GM18868 (cell line): ENCODE data around the gene CLPTM1.
"Not testable (repeated sequence)": the region's sequence is repeated elsewhere in the genome, so short reads cannot be mapped to it uniquely, and the experiment has no call there.

Experiments used
- ATAC-seq: cut with Tn5 transposase; IDR thresholded peaks from one replicate; pipeline ENCODE4 v1.9.1; 2021; ENCODE audit warnings: mild to moderate bottlenecking, moderate library complexity; ENCODE audit not compliant: unreplicated experiment

The CLPTM1 gene

DNA sequence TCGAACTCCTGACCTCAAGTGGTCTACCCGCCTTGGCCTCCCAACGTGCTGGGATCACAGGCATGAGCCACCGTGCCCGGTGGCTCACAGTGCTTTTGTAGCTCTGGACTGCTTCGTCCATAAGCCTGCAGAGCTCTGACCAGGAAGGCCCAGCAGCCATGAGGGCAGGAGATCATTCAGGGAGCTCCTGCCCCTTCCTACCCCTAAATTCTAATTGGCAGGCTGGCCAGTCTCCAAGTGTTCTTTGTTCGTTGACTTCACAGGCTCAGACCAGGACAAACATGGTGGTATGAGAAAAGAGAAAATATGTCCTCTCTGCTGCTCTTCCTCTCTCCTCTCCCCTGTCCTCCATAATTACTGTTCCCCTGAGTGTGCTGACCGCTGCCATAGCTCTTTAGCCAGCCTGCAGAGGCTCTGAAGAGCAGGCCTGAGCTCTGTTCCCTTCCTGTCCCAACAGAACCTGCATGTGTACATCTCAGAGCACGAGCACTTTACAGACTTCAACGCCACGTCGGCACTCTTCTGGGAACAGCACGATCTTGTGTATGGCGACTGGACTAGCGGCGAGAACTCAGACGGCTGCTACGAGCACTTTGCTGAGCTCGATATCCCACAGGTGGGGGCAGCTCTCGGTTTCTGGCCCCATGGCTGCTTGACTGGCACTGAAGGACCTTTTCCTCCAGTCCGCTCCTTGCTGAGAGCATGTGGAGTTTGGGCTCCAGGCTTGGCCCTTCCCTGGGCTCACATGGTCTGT is 19.0 kb downstream of the CLPTM1 start:
- no peak for ATAC-seq

DNA sequence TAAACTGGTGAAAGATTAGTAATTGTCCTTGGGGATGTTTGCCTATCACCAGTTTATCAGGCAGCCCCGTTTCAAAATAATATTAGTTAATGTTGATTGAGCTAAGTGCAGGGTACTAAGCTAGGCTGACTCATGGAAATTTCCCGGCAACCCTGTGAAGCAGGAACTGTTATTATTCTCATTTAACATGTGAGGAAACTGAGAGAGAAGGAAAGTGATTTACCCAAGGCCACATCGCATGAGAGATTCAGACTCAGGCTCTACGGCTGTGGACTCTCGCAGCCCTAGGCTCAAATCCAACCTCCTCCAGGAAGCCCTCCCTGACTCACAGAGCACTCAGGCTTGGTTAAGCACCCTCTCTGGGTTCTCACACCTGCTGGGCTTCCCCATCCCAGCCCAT is 19.7 kb downstream of the CLPTM1 start:
- ATAC-seq: no peak

DNA sequence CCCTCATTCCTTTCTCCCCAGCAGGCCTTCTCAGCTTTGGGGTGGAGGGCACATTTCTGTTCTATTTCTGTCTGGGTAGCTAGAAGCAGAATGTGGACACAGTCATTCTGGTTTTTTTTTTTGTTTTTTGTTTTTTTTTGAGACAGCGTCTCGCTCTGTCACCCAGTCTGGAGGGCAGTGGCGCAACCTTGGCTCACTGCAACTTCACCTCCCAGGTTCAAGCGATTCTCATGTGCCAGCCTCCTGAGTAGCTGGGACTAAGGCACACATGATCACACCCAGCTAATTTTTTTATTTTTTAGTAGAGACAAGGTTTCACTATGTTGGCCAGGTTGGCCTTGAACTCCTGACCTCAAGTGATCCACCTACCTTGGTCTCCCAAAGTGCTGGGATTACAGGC is 20.3 kb downstream of the CLPTM1 start:
- no peak for ATAC-seq

DNA sequence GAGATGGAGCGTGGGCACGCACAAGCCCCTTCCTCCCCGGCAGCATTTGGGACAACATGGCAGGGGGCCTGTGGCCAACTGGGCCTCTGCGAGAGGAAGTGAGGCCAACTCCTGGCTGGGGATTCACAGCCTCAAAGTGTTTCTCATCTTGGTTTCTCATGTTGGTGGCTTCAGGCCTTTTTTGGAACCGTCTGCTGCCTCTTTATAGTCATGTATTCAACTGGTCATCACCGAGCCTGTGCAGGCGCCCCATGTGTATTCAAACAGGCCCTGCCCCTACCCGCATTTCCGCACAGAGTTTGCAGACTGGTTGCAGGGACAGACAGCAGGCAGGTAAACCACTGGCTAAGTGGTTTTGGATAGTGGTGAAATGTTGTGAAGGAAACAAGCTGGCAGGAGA is 28.8 kb downstream of the CLPTM1 start:
- ATAC-seq: no peak

DNA sequence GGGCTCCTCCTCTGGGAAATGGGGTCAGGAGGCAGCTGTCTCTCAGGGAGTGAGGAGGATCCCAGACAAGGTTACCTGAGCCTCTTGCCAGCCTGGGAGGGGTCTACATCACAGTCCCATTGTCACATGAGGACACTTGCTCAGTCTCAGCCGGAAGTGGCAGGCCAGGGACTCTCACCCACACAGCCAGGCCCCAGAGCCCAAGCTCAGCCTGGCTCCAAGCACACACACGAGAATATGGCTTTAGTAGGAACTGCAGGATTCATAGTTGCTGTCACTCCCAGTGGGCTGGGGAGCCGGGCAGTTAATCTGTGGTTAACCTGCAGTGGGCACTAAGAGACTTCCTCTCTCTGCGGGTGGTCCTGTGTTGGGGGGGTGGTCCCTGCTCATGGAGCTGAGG is 30.3 kb downstream of the CLPTM1 start:
- no peak for ATAC-seq

DNA sequence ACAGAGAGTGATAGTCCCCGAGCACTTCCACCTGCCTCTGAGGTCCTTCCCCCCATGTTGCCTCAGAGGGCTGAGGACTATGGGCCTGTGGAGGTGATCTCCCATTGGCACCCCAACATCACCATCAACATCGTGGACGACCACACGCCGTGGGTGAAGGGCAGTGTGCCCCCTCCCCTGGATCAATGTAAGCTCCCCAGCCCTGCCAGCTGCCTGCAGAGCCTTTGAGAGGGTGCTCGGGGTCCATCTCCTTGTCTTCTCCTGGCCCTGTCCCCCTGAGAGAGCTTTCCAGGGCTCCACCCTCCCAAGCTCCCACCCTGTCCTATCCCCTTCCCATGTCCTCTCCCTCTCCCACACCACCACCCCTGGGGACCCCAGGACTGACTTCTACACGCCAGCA is 31.2 kb downstream of the CLPTM1 start:
- no peak for ATAC-seq

DNA sequence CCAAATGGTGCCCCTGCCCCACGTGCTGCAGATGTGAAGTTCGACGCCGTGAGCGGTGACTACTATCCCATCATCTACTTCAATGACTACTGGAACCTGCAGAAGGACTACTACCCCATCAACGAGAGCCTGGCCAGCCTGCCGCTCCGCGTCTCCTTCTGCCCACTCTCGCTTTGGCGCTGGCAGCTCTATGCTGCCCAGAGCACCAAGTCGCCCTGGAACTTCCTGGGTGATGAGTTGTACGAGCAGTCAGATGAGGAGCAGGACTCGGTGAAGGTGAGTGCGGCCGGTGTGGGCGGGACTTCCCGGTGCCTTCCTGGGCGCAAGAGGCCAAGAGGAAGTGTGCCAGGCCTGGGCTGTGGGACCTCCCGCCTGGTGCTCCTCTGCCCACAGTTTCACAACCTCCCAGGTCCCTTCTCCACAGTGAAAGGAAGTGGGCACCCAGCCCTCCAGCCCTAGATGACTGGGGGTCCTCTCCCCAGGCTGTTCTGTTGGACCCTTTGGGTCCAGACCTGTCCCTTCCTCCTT is 32.0 kb downstream of the CLPTM1 start:
- ATAC-seq: no peak

DNA sequence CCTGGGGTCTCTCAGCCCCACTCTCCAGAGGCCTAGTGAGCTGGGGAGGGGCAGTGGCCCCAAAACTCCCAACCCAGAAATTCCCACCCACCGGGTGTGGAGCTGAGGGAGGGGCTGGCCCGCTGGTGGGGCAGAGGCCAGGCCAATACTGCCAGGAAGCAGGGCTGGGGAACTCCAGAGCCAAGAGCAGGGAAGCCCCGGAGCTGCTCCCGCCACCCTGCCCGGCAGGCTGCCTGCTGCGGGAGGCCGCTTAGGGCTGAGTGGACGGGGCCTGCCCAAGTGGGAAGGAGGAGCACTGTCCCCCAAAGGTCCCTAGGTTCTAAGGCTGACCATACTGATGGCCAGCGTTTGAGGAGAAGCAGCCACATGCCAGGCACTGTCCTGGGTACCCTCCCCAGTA is 33.1 kb downstream of the CLPTM1 start:
- no peak for ATAC-seq

DNA sequence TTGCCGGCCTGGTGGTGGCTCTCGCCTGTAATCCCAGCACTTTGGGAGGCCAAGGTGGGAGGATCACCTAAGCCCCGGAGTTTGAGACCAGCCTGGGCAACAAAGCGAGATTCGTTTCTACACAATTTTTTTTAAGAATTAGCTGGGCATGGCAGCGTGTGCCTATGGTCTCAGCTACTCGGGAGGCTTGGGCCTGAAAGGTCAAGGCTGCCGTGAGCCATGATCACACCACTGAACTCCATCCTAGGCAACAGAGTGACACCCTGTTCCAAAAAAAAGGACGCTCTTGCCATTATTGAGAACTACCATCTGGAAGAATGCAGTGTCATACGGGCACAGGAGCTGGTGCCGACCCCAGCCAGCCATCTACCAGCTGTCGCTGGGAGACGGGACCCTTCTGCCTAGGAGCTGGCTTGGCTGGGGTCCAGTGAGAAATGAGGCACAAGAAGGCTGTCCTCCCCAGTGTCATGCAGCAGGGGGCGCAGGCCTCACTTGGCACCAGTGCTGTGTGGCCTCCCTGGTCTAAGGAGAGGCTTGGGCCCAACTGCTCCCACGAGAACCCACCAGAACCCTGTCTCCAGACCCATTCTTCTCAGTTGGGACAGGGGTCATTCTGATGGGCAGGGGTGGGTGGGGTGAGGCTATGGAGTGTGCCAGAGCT is 33.8 kb downstream of the CLPTM1 start:
- ATAC-seq: no peak

DNA sequence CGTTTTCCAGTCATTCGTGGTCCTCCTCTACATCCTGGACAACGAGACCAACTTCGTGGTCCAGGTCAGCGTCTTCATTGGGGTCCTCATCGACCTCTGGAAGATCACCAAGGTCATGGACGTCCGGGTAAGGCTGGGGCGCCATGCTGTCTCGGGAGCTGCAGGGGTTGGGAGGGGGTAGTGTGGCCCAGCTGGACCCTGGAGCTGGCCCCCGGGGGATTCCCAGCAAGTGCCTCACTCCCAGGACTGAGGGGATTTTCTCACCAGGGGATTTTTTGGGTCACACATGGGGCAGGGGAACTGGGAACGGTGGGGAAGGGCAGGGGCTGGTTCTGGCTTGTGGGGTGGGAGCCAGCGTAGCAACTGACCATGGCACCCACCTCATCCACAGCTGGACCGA is 35.3 kb downstream of the CLPTM1 start:
- no peak for ATAC-seq

DNA sequence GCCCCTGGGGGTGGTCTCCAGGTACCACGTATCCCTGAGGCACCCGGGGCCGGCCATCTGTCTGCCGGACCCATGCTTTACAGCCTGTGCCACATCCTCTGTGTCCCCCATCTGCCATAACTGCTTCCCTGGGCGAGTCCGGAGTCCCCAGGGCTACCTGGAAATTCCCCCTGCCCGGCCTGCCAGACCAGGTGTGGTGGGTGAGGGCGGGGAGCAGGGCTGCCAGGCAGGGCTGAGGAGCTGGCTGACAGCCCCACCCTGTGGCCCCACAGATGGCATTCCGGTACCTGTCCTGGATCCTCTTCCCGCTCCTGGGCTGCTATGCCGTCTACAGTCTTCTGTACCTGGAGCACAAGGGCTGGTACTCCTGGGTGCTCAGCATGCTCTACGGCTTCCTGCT is 35.8 kb downstream of the CLPTM1 start:
- no peak for ATAC-seq

DNA sequence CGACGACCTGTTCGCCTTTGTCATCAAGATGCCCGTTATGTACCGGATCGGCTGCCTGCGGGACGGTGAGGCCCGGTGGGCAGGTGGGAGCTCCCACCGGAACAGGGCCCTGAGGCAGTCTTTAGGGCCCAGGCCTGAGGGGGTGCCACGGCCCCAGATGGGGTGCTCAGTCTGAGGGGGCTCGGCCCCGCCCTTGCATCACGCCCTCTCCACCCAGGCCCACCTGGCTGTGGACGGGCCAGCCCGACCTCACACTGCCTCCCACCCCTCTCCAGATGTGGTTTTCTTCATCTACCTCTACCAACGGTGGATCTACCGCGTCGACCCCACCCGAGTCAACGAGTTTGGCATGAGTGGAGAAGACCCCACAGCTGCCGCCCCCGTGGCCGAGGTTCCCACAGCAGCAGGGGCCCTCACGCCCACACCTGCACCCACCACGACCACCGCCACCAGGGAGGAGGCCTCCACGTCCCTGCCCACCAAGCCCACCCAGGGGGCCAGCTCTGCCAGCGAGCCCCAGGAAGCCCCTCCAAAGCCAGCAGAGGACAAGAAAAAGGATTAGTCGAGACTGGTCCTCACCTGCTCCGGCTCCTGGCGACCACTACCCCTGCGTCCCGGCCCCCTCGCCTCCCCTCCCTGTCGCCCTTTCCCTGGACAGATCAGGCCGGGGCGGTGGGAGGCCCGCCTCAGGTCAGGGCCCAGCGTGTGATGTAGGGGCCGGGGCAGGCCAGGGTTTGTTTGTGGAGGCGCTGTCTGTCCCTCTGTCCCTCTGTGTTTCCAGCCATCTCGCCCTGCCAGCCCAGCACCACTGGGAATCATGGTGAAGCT is 37.4 kb downstream of the CLPTM1 start:
- no peak for ATAC-seq

DNA sequence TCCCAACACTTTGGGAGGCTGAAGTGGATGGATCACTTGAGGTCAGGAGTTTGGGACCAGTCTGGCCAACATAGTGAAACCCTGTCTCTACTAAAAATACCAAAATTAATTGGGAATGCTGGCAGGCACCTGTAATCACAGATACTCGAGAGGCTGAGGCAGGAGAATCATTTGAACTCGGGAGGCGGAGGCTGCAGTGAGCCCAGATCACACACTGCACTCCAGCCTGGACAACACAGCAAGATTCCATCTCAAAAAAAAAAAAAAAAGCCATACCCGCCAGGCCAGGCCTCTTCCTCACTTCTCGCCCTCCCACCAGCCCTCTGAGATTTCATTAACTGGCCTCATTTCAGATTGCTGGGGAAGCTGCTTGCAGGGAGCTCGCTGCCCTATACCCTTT is 38.3 kb downstream of the CLPTM1 start:
- ATAC-seq: no peak

DNA sequence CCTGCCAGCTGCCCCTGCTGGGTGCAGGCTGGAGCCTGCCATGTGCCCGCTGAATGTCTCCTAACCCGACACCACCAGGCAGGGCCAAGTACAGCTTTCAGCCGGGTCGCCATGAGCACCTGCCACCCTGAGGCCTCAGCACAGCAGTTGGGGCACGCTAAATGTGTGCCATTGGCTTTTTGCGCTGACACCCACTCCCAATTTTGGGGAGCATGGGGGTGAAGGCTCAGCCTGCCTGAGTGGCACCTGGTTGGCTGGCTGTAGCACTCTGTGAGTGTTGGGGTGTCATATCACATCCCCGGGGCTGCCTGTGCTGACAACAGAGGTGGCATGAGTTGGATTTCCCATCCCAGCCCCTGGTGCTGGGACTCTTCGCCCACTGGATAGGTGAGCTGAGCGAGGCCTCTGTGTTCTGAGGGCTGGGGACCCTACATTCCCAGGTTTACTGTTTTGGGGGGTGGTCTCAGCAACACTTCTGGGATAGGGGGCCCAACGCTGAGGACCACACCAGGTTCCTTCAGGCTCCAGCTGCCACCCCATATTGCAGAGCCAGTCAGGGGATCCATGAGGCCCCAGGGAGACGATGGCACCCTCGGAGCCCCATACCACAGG is 38.9 kb downstream of the CLPTM1 start:
- ATAC-seq: no peak

DNA sequence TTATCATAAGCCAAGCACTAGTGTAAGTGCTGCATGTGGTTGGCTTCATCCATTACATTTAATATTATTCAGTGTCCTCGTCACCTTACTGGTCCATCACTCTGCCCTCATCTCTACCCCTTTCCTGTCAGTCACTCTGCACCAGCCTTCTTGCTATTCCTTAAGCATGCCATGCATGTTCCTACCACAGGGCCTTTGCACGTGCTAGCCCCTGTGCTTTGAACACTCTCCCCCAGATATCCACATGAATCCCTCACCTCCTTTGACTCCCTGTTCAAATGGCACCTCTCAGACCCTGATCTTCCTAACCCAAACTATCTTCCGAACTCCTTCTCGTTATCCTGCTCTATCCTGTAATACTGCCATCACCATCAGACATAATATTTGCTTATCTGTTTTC is 42.8 kb downstream of the CLPTM1 start:
- ATAC-seq: no peak

DNA sequence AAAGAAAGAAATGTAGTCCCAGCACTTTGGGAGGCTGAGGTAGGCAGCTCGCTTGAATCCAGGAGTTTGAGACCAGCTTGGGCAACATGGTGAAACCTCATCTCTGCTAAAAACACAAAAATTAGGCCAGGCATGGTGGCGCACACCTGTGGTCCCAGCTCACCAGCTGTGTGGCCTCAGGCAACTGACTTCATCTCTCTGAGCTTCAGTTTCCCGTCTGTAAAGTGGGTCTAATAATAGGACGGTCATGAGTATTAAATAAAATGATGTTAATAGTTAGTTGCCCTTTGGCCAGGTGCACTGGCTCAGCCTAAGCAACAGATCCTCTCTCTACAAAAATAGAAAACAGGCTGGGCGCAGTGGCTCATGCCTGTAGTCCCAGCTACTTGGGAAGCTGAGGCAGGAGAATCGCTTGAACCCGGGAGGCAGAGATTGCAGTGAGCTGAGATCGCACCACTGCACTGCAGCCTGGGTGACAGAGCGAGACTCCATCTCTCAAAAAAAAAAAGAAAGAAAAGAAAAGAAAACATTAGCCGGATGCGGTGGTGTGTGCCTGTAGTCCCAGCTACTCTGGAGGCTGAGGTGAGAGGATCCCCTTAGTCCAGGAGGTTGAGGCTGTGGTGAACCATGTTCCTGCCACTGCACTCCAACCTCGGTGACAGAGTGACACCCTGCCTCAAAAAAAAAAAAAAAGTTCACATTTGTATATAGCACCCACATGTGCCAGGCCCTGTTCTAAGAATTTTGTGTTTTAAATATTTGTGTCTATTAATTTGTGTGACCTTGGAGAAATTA is 44.1 kb downstream of the CLPTM1 start:
- ATAC-seq: not testable (repeated sequence)

DNA sequence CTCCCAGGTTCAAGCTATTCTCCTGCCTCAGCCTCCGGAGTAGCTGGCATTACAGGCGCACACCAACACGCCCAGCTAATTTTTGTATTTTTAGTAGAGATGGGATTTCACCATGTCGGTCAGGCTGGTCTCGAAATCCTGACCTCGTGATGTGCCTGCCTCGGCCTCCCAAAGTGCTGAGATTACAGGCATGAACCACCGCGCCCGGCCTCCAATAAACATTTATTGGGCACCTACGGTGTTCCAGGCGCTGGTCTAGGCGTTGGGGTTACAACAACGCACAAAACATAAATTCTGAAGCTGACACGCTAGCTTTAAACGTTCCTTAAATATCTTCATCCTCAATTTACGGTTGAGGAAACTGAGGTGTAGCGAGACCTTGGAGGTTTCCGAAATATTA is 45.5 kb downstream of the CLPTM1 start:
- ATAC-seq: not testable (repeated sequence)

DNA sequence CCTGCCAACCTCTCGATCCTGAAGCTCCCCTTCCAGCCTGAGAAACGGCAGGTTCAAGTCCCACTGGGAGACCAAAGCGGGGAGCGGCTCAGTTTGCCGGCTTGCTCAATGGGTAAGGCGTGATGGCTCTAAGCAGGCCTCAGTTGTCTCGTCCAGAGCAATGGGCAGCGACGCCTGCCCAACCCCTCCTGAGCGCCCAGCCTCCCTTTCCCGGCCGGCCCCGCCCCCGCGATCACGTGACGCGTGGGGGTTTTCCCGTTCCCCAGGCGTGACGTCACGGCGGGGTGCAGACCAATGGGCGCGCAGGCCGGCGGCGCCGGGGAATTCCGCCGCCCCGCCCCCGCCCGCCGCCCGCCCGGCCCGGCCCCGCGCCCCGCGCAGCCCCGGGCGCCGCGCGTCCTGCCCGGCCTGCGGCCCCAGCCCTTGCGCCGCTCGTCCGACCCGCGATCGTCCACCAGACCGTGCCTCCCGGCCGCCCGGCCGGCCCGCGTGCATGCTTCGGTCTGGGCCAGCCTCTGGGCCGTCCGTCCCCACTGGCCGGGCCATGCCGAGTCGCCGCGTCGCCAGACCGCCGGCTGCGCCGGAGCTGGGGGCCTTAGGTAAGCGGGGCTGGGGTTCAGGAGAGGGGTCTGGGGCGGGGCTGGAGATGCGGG is 46.0 kb downstream of the CLPTM1 start, which contains the start of gene RELB:
Gene RELB (plus strand): TSS at position 378 of the 653 bp plus-strand sequence. CDS start 116 bp downstream, at position 494.
- peak; percentile 37 for ATAC-seq

DNA sequence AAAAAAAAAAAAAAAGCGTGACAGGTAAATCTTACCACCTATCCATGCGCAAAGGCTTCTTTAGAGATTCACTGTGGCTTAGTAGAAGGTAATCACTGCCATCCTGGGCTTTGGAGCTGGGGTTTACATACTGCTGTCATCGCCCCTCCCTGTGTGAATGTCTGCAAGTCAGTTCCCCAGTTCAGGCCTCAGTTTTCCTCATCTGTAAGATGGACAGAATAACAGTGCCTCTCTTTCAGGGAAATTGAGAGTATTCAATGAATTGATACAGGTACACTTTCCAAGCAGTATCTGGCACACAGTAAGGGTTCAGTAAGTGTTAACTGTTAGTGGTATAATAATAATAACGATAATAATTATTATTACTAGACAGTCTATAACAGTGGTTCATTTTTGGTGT is 48.3 kb downstream of the CLPTM1 start:
- ATAC-seq: no peak

DNA sequence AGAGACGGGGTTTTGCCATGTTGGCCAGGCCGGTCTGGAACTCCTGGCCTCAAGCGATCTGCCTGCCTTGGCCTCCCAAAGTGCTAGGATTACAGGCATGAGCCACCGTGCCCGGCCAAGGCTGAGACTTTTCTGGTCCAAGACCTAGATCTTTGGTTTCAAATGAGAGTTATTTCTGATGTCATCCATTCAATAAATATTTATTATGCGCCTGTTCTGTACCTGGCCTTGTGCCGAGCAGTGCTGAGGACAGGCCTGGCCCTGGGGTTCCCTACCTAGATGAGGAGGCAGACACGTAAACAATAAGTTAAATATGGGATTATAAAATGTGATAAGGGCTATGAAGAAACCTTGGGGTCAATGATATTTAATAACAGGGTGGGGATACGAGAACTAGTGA is 50.6 kb downstream of the CLPTM1 start:
- no peak for ATAC-seq
